ENCODE data around the gene PAPOLA.

DNA sequence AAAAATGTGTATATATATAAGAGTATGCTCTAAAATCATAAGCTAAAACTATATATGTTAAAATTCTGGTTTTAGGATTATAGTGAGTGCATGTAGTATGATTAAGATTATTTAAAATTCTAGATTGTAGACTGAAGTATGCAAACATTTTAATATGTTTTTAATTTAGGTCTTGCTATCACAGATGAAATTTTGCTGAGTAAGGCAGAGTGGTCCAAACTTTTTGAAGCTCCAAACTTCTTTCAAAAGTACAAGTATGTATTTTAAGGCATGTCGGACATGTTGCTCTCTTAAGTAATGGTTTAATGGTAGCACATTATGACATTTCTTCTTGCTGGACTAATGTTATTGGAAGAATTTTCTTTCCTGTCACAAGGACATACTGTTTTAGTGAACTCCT is 34.6 kb downstream of the PAPOLA start:
- TF ChIP-seq, protein P1, sequence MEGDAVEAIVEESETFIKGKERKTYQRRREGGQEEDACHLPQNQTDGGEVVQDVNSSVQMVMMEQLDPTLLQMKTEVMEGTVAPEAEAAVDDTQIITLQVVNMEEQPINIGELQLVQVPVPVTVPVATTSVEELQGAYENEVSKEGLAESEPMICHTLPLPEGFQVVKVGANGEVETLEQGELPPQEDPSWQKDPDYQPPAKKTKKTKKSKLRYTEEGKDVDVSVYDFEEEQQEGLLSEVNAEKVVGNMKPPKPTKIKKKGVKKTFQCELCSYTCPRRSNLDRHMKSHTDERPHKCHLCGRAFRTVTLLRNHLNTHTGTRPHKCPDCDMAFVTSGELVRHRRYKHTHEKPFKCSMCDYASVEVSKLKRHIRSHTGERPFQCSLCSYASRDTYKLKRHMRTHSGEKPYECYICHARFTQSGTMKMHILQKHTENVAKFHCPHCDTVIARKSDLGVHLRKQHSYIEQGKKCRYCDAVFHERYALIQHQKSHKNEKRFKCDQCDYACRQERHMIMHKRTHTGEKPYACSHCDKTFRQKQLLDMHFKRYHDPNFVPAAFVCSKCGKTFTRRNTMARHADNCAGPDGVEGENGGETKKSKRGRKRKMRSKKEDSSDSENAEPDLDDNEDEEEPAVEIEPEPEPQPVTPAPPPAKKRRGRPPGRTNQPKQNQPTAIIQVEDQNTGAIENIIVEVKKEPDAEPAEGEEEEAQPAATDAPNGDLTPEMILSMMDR (IDR thresholded peaks at IDR 0.05) = no peak
- no peak for TF ChIP-seq POLR2A (IDR thresholded peaks at IDR 0.05)
